ENCODE measurements around the gene GPR162.
A peak's percentile ranks its signal among the peaks of the same experiment; 100 is the strongest.

Gene GPR162

DNA sequence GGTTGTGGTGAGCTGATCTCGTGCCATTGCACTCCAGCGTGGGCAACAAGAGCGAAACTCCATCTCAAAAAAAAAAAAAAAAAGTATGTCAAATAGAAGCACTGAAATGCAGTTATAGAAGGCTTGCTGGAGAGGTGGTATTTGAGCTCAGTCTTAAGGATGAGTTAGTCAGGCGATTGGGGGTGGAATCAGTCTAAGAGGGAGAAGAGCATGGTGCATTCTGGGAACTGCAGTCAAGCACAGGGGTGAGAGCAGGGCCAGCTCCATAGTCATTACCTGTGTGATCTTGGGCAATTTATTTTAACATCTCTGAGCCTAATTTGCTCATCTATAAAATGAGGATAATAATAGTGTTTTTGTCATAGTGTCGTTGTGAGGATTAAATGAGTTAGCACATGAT lies 13.3 kb downstream of the GPR162 start:
- DNase-seq (ENCODE audit: low spot score): no peak

DNA sequence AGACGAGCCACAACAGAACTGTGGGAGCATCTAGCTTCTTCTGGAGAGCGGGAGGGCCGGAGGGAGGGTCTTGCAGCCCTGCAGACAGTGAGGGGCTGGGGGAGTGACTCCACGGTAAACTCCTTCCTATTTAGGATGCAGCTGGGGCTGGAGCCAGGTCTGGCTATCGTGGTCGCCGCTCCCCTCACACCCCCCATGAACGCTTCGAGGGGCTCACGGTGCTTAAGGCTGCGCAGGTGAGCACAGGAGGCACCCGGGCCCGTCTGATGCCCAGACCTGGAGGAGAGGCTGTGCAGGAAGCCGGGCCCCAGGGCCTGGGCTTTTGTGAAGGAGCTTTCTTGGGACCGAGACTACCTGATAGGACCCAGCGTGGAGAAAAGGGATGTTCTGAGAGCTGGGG lies 15.2 kb downstream of the GPR162 start:
- no peak for DNase-seq (ENCODE audit: low spot score)

DNA sequence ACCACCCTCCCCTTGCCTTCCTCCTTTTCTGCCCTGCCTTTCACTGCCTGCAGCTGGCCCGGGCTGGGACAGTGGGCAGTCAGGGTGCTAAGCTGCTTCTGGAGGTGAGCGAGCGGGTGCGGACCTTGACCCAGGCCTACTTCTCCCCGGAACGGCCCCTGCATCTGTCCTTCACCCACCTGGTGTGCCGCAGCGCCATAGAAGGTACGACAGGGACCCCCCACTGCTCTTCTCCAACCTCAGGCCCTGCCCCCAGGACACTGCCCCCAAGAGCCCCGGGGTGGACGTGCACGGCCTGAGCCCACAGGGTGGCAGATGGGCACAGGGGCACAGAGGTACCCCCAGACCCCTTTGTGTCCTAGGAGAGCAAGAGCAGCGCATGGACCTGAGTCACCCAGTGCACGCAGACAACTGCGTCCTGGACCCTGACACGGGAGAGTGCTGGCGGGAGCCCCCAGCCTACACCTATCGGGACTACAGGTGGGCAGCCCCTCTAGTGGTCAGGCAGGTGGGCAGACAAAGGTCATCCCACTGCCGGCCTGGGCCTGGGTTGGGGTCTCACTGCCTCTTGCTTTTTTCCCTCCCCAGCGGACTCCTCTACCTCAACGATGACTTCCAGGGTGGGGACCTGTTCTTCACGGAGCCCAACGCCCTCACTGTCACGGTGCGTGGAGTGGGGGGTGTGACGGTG lies 15.9 kb downstream of the GPR162 start:
- no peak for DNase-seq (ENCODE audit: low spot score)

DNA sequence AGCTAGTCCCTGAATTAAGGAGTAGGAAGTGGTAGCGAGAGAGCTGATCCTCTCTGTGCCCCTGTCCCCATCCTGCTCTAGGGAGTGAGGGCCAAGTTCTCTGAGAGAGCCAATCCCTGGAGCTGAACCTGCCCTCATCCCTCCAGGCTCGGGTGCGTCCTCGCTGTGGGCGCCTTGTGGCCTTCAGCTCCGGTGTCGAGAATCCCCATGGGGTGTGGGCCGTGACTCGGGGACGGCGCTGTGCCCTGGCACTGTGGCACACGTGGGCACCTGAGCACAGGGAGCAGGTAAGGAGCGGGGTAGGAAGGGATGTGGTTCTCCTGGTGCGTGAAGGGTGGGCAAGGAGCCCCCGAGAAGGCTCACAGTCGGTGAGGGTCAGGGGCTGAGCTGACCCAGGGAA lies 17.2 kb downstream of the GPR162 start:
- no peak for DNase-seq (ENCODE audit: low spot score)

DNA sequence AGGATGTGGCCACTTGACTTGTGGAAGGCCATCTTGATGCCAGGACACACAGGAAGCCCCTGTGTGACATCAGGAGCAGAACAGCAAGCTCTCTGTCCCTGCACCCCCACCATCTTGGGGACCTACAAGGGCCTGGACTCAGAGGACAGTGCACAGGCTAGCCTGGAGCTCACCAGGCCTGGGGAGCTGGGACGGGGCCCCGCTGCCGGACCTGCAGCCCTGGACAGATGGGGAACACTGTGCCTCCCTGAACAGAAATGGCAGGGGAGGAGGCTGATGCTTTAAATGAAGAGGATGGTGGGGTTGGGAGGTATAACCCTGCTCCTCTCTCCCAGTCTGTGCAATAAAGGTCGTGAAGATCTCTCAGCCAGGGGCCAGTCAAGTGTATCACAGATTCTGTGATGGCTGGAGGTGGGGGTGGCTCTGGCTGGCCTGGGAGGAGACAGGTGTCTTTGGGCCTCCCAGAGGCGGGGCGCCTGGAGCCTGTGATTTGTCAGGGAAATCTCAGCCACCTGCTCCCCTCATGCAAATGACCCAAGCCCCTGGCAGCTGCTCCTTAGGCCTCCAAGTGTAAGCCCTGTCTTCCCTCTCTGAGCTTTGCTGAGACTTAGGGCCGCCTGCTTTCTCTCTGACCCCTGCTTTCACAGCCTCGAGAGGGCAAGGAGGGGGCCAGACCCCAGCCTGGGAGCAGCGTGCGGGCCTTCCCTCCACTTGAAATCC lies 18.0 kb downstream of the GPR162 start:
- no peak for DNase-seq (ENCODE audit: low spot score)

DNA sequence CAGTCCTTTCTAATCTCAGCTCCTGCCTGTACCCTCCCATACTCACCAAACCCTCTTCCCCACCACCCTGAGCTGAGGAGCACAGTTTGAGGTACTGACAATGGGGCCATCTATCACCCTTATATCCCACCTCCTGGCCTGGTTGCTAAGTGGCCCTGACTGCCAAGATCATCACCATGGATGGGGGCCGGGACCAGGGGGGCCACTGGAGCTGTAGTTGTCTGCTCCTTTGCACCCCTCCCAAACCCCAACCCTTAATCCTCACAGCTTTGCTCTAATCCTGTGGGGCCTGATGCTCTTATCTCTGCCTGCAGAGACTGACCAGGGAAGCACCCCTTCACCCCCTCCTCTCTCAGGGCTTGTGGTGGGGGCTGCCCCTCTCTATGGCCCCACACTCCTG lies 18.7 kb downstream of the GPR162 start:
- no peak for DNase-seq (ENCODE audit: low spot score)

DNA sequence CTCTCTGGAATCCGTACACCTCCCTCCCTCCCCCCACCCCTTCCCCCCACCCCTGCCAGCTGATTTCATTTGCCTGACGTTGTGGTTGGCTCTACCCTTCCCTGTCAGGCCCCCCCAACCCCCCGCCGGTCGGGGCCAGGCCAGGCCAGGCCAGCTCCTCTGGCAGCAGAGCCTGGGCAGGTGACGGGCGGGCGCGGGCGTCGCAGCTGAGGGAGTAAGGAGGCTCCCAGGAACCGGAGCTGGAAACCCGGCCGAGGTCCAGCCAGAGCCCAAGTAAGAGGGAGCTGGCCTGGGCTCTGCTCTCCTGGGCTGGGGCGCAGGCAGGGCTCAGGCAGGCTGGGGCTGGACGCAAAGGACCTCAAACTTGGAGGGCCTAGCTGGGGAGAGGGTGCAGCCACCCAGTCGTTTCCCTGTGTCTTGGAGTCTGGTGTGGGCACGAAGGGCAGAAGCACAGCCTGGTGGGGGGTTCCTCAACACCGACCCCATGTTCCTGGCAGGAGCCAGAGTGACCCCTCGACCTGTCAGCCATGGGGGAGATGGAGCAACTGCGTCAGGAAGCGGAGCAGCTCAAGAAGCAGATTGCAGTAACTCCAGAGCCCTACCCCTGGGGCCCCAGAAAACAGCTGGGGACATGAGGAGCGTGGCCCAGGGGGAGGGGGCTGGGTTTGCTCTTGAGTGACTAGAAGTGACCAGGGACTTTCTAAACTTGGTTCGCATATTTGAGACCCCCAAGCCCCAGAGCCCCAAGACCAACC lies 19.3 kb downstream of the GPR162 start, which contains the start of gene GNB3:
Gene GNB3 (plus strand): TSS at position 165 of the 755 bp plus-strand sequence. CDS start 363 bp downstream, at position 528.
- DNase-seq (ENCODE audit: low spot score): no peak

DNA sequence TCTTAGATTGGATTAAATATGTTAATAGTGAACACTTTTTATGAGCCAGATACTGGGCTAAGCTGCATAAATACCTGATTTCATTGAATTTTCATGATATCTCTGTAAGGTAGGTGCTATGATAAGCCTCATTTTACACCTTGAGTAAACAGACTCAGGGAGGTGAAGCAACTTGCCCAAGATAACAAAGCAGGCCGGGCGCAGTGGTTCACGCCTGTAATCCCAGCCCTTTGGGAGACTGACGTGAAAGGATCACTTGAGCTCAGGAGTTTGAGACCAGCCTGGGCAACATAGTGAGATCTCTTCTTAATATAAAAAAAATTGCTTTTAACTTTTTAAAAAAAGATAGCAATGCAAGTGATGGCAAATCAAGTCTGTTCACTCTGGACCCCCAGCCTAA lies 20.5 kb downstream of the GPR162 start:
- no peak for DNase-seq (ENCODE audit: low spot score)

DNA sequence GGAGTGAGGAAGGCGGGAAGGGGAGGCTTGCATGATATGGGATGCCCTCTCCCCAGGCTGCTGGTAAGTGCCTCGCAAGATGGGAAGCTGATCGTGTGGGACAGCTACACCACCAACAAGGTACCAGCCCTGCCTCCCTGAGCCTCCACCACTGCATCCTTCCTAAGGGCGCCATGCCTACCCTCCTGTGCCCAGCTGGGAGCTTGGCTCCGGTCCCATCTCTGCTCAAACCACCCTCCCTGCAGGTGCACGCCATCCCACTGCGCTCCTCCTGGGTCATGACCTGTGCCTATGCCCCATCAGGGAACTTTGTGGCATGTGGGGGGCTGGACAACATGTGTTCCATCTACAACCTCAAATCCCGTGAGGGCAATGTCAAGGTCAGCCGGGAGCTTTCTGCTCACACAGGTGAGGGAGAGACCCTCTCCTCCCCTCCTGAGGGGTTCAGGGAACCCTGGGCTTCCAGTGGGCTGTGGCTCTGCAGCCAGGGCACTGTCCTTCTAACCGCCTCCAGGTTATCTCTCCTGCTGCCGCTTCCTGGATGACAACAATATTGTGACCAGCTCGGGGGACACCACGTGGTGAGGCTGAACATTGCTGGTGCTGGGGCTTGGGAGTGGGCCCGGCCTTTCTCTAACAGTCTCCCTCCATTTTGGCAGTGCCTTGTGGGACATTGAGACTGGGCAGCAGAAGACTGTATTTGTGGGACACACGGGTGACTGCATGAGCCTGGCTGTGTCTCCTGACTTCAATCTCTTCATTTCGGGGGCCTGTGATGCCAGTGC lies 21.7 kb downstream of the GPR162 start:
- no peak for DNase-seq (ENCODE audit: low spot score)

DNA sequence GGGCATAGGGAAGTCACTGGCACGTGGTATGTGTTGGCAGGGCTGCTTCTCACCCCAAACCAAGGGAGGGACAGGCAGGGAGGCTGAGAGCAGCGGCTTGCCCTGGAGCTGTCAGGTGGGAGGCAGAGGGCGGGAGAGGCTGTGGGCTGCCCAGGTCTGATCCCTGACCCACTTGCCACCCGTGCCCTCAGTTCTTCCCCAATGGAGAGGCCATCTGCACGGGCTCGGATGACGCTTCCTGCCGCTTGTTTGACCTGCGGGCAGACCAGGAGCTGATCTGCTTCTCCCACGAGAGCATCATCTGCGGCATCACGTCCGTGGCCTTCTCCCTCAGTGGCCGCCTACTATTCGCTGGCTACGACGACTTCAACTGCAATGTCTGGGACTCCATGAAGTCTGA lies 23.8 kb downstream of the GPR162 start:
- DNase-seq (ENCODE audit: low spot score): no peak

- DNase-seq (ENCODE audit: low spot score): no peak
Measured at GRCh38 chr12:6846316-6846869, 24.8 kb downstream of the GPR162 start.

DNA sequence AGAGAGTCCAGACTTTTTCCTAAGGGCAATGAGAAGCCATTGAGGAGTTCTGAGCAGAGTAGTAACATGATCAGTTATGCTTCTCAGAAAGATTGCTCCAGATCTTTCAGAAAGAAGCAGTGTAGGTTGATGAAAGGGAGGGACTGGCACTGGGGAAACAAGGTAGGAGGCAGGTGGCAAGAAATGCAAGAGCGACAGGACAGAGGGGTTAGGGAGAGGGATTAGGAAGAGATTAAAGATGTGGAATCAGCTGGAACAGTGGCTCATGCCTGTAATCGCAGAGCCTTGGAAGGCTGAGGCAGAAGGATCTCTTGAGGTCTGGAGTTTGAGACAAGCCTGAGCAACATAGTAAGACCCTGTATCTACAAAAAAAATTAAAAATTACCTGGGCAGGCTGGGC lies 26.1 kb downstream of the GPR162 start:
- no peak for DNase-seq (ENCODE audit: low spot score)

DNA sequence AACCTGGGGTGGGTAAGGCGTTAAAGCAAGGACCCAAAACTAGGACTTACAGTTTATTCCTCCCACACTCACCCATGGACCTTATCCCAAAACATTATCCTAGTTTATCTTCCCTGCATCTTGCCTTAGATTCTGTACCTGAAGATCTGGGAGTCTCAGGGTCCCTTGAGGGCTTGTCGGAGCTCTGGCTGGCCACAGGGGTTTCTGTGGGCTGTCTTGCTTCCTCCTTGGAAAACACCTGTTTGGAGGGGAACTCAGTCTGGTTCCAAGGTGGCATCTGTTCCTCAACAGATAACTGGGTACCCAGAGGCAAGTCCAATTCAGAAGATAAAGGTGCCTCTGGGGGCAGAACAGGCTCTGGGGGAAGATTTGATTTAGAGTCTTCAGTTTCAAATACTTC lies 27.8 kb downstream of the GPR162 start:
- no peak for DNase-seq (ENCODE audit: low spot score)

DNA sequence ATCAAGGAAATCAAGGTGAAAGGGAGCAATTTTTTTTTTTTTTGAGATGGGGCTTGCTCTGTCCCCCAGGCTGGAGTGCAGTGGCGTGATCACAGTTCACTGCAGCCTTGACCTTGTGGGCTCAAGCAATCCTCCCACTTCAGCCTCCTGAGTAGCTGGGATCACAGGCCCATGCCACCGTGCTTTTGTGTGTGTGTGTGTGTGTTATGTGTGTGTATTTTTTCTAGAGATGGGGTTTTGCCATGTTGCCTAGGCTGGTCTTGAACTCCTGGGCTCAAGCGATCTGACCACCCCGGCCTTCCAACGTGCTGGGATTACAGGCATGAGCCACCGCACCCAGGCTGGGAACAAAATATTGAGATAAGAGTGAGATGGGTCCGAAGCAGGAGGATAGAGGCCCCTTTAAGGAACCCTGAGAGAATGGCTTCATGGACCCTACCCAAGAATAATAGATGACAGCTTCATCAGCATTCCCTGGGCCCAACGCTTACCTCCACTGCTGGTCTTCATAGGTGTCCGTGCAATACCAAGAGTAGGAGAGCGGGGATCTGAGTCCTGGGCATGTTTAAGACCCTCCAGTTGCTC lies 28.4 kb downstream of the GPR162 start:
- DNase-seq (ENCODE audit: low spot score): no peak

GRCh38 chr12:6850796-6851152 lies 29.2 kb downstream of the GPR162 start:
- DNase-seq (ENCODE audit: low spot score): no peak

GRCh38 chr12:6851153-6851920 lies 29.7 kb downstream of the GPR162 start, which contains the start of gene CDCA3:
Gene CDCA3 (minus strand): TSS chr12:6851286. CDS start chr12:6850952, 334 bp downstream.
- peak; percentile 98 for DNase-seq (ENCODE audit: low spot score)

DNA sequence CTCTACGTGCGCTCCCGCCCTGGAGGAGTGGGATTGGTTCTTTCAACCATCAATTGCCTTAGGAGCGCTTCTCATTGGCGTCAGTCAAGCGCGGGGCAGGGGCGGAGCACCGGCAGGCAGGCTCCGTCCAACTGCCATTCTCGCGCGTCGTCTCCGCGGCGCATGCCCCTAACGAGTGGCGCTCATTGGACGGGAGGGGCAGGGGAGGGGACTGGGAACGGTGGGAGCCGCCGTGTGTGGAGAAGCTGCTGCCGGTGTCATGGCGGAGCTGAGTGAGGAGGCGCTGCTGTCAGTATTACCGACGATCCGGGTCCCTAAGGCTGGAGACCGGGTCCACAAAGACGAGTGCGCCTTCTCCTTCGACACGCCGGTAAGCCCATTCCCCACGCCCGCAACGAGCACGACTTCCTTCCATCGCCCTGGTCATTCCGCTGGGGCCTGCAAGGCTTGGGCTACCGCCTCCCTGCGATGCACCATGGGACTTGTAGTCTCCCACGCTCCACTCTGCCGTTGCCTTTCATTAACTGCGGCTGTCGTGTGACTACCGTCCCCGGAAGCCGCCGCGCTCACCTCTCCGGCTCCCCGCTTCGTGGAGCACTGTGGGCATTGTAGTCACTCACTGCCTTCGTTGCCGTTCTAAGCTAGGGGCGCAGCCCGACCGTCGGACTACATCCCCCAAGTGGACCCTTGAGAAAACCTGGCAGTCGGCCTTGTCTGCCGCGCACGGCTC lies 30.5 kb downstream of the GPR162 start, which contains the start of gene USP5:
Gene USP5 (plus strand): TSS at position 230 of the 730 bp plus-strand sequence. CDS start 30 bp downstream, at position 260.
- DNase-seq (ENCODE audit: low spot score): peak; percentile 100

GRCh38 chr12:6852651-6853354 lies 31.2 kb downstream of the GPR162 start:
- DNase-seq (ENCODE audit: low spot score): peak; percentile 70

GRCh38 chr12:6853626-6854025 lies 32.0 kb downstream of the GPR162 start:
- no peak for DNase-seq (ENCODE audit: low spot score)

All from kidney tubule cell (primary cell).